ENCODE data around the gene CA6.

- TF ChIP-seq ZFP30 (CRISPR knock-in tag; IDR thresholded peaks at IDR 0.05) = no peak
- no peak for TF ChIP-seq RARB (CRISPR knock-in tag; IDR thresholded peaks at IDR 0.05)
- TF ChIP-seq CSRNP3 (CRISPR knock-in tag; IDR thresholded peaks at IDR 0.05) = no peak
Measured at GRCh38 chr1:8947127-8947691, 1.5 kb downstream of the CA6 start.

Measured in SK-N-SH treated with all-trans-retinoic acid at 6 μM for 48 hours (cell line).